NCI-H345 treated with DMSO at 0.1 percent for 48 hours (cell line): Measurements from ENCODE around the gene CDC16.

Source experiments
- DNase-seq: peaks from one replicate; lab custom pipeline; 2025; ENCODE audit not compliant: unreplicated experiment; lab: John Stamatoyannopoulos, UW

Gene CDC16

GRCh38 chr13:114296902-114297301, 62.2 kb downstream of the CDC16 start:
- DNase-seq = no peak

- DNase-seq = no peak
These were observed 64.2 kb downstream of the CDC16 start for GRCh38 chr13:114298866-114299265.

- no peak for DNase-seq
These were observed 65.1 kb downstream of the CDC16 start for GRCh38 chr13:114299604-114300305.

- DNase-seq = no peak
These were observed 69.1 kb downstream of the CDC16 start for GRCh38 chr13:114303700-114304327.

GRCh38 chr13:114304346-114305034, 69.8 kb downstream of the CDC16 start:
- DNase-seq = no peak

GRCh38 chr13:114309086-114309485, 74.4 kb downstream of the CDC16 start:
- no peak for DNase-seq

GRCh38 chr13:114309806-114310410, 75.2 kb downstream of the CDC16 start:
- DNase-seq = no peak

- no peak for DNase-seq
These were observed 76.3 kb downstream of the CDC16 start for GRCh38 chr13:114310956-114311355.

GRCh38 chr13:114311387-114311786, 76.7 kb downstream of the CDC16 start:
- no peak for DNase-seq

- no peak for DNase-seq
These were observed 77.2 kb downstream of the CDC16 start for GRCh38 chr13:114311908-114312307.

- DNase-seq = no peak
These were observed 78.6 kb downstream of the CDC16 start for GRCh38 chr13:114313061-114313860.

- DNase-seq = peak; percentile 92
These were observed 79.6 kb downstream of the CDC16 start, which contains the start of gene CHAMP1 for GRCh38 chr13:114314074-114314912. Gene CHAMP1 (plus strand): TSS chr13:114314503. CDS start chr13:114323843, 9,340 bp downstream.

- no peak for DNase-seq
These were observed 80.5 kb downstream of the CDC16 start for GRCh38 chr13:114315074-114315785.

- no peak for DNase-seq
These were observed 83.9 kb downstream of the CDC16 start for GRCh38 chr13:114318624-114319023.

GRCh38 chr13:114319441-114319913, 84.8 kb downstream of the CDC16 start:
- DNase-seq = no peak

GRCh38 chr13:114320065-114320464, 85.4 kb downstream of the CDC16 start:
- DNase-seq = no peak

- no peak for DNase-seq
These were observed 86.6 kb downstream of the CDC16 start for GRCh38 chr13:114321256-114321655.
